Measurements from ENCODE around the gene PPP1R18.

The PPP1R18 gene

GRCh38 chr6:30690403-30691207 is 4.2 kb upstream of the PPP1R18 start, which contains the start of gene NRM:
NRM (minus strand) TSS chr6:30690984; CDS start chr6:30690974, 10 bp downstream.
- DNase-seq (ENCODE audit: low read depth in 2 of 2): peak; percentile 85 to 86
- TF ChIP-seq CTCF (IDR thresholded peaks at IDR 0.05; ENCODE audit: low read depth, low read length): no peak
- H3K4me3 ChIP-seq (replicated peaks in 1 of 2; ENCODE audit: low read depth in 2 of 2, low read length in 2 of 2): peak within 1 kb of the TSS; percentile 74 to 77

- TF ChIP-seq CTCF (IDR thresholded peaks at IDR 0.05; ENCODE audit: low read depth, low read length): no peak
- peak overlapping the region; percentile 74 to 77 for H3K4me3 ChIP-seq (replicated peaks in 1 of 2; ENCODE audit: low read depth in 2 of 2, low read length in 2 of 2)
- no peak for DNase-seq (ENCODE audit: low read depth in 2 of 2)
These were observed 3.5 kb upstream of the PPP1R18 start for GRCh38 chr6:30689985-30690384.

GRCh38 chr6:30689022-30689865 is 2.8 kb upstream of the PPP1R18 start:
- DNase-seq (ENCODE audit: low read depth in 2 of 2): no peak
- TF ChIP-seq CTCF (IDR thresholded peaks at IDR 0.05; ENCODE audit: low read depth, low read length): no peak
- peak overlapping the region in 1 of 2 donors; percentile 94 for H3K4me3 ChIP-seq (replicated peaks in 1 of 2; ENCODE audit: low read depth in 2 of 2, low read length in 2 of 2)

GRCh38 chr6:30688569-30688968 is 2.1 kb upstream of the PPP1R18 start:
- DNase-seq (ENCODE audit: low read depth in 2 of 2): no peak
- no peak for TF ChIP-seq CTCF (IDR thresholded peaks at IDR 0.05; ENCODE audit: low read depth, low read length)
- peak overlapping the region in 1 of 2 donors; percentile 94 for H3K4me3 ChIP-seq (replicated peaks in 1 of 2; ENCODE audit: low read depth in 2 of 2, low read length in 2 of 2)

- H3K4me3 ChIP-seq (replicated peaks in 1 of 2; ENCODE audit: low read depth in 2 of 2, low read length in 2 of 2): peak overlapping the region; percentile 85 to 94
- DNase-seq (ENCODE audit: low read depth in 2 of 2): peak; percentile 51 to 60
- TF ChIP-seq CTCF (IDR thresholded peaks at IDR 0.05; ENCODE audit: low read depth, low read length): peak; percentile 39
These were observed 1.4 kb upstream of the PPP1R18 start for GRCh38 chr6:30687659-30688431.

GRCh38 chr6:30686908-30687658 is 638 bp upstream of the PPP1R18 start:
- H3K4me3 ChIP-seq (replicated peaks in 1 of 2; ENCODE audit: low read depth in 2 of 2, low read length in 2 of 2): peak overlapping the region; percentile 85 to 94
- DNase-seq (ENCODE audit: low read depth in 2 of 2): peak; percentile 98 to 100
- TF ChIP-seq CTCF (IDR thresholded peaks at IDR 0.05; ENCODE audit: low read depth, low read length): no peak

Measured in cardiac fibroblast (primary cell).